ENCODE results near the gene TDRD15.
"Not testable (repeated sequence)": the region's sequence is repeated elsewhere in the genome, so short reads cannot be mapped to it uniquely, and the experiment has no call there.

The TDRD15 gene

DNA sequence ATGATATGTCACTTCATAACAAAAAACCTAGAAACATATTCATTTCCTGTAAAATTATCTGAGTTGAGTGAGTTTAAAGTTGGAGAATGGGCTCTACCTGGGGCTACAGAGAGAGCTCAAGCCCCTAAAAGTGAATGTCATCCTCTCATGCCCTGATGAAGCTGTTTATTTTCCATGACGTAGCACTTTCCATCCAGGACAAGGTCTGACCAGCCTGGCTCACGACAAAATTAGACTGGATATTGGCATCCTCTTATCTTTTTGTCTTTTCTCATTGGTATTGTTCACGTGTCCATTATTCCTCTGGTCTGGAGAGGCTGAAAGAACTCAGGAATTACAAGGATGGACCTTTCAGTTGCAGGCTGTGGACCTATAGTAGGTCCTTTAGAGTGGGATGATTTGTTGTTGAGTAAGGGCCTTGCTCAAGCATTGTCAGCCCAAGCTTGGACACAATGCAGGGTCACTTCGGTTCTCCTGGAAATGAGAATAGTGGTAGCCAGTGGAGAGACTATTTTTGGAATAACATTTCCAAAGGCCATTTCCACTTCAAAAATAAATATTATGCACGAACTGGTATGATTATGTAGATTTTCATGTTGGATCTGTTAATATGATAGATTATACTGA is 24.4 kb upstream of the TDRD15 start:
- no peak for DNase-seq (ENCODE audit: low read depth in 1 of 2, low spot score in 1 of 2)
- no peak overlapping the region for H3K27ac ChIP-seq (replicated peaks)
- H3K27me3 ChIP-seq (ENCODE audit: insufficient read depth, poor library complexity, severe bottlenecking), result no peaks in the 10 kb centered on the region
- H3K4me3 ChIP-seq (replicated peaks; ENCODE audit: insufficient read depth, low read length), result no peak overlapping the region
- TF ChIP-seq POLR2AphosphoS5 (IDR thresholded peaks at IDR 0.05; ENCODE audit: low read depth) (no peak), GABPA (IDR thresholded peaks at IDR 0.05; ENCODE audit: low read depth) (no peak), REST (IDR thresholded peaks at IDR 0.05; ENCODE audit: insufficient replicate concordance, low read depth) (no peak), SPI1 (IDR thresholded peaks at IDR 0.05; ENCODE audit: borderline replicate concordance, low read depth) (no peak)
- TF ChIP-seq, protein P1, sequence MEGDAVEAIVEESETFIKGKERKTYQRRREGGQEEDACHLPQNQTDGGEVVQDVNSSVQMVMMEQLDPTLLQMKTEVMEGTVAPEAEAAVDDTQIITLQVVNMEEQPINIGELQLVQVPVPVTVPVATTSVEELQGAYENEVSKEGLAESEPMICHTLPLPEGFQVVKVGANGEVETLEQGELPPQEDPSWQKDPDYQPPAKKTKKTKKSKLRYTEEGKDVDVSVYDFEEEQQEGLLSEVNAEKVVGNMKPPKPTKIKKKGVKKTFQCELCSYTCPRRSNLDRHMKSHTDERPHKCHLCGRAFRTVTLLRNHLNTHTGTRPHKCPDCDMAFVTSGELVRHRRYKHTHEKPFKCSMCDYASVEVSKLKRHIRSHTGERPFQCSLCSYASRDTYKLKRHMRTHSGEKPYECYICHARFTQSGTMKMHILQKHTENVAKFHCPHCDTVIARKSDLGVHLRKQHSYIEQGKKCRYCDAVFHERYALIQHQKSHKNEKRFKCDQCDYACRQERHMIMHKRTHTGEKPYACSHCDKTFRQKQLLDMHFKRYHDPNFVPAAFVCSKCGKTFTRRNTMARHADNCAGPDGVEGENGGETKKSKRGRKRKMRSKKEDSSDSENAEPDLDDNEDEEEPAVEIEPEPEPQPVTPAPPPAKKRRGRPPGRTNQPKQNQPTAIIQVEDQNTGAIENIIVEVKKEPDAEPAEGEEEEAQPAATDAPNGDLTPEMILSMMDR (IDR thresholded peaks at IDR 0.05; ENCODE audit: insufficient read depth, low read length), result no peak

GRCh38 chr2:21101514-21102155 is 22.1 kb upstream of the TDRD15 start:
- H3K4me3 ChIP-seq (replicated peaks; ENCODE audit: insufficient read depth, low read length); H3K27me3 ChIP-seq (ENCODE audit: insufficient read depth, poor library complexity, severe bottlenecking); DNase-seq (ENCODE audit: low read depth in 1 of 2, low spot score in 1 of 2): not testable (repeated sequence)

DNA sequence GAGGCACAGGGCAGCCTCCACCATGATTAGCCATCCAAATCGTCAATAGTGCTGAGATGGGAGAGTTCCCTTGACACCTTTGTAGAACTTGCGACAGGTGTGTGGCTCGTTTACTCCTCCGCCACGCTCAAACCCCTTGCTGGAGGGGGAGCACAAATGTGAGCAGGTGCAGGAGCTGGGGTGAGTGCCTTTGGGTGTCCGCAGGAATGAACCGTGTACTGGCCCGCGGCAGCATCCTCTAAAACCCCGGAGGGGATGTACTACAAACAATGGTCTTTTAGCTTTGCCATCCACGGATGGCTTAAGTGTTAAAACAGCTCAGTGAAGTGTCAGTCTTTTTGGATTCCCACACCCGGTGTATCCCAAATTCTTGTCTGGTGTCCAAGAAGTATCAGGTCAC is 21.4 kb upstream of the TDRD15 start:
- no peak overlapping the region for H3K4me3 ChIP-seq (replicated peaks; ENCODE audit: insufficient read depth, low read length)
- no peak overlapping the region for H3K27ac ChIP-seq (replicated peaks)
- H3K27me3 ChIP-seq (ENCODE audit: insufficient read depth, poor library complexity, severe bottlenecking), result no peaks in the 10 kb centered on the region
- TF ChIP-seq SPI1 (IDR thresholded peaks at IDR 0.05; ENCODE audit: borderline replicate concordance, low read depth), result no peak
- TF ChIP-seq REST (IDR thresholded peaks at IDR 0.05; ENCODE audit: insufficient replicate concordance, low read depth), result no peak
- TF ChIP-seq, protein P1 (IDR thresholded peaks at IDR 0.05; ENCODE audit: insufficient read depth, low read length), result no peak
- TF ChIP-seq POLR2AphosphoS5 (IDR thresholded peaks at IDR 0.05; ENCODE audit: low read depth), result no peak
- TF ChIP-seq GABPA (IDR thresholded peaks at IDR 0.05; ENCODE audit: low read depth), result no peak
- no peak for DNase-seq (ENCODE audit: low read depth in 1 of 2, low spot score in 1 of 2)

More at GRCh38 chr2:21101514-21102155, 22.1 kb upstream of the TDRD15 start:
- not testable (repeated sequence) for H3K27ac ChIP-seq (replicated peaks)

GRCh38 chr2:21103274-21103891 is 20.4 kb upstream of the TDRD15 start:
- no peak for DNase-seq (ENCODE audit: low read depth in 1 of 2, low spot score in 1 of 2)
- TF ChIP-seq REST (IDR thresholded peaks at IDR 0.05; ENCODE audit: insufficient replicate concordance, low read depth) (no peak), SPI1 (IDR thresholded peaks at IDR 0.05; ENCODE audit: borderline replicate concordance, low read depth) (no peak), GABPA (IDR thresholded peaks at IDR 0.05; ENCODE audit: low read depth) (no peak), POLR2AphosphoS5 (IDR thresholded peaks at IDR 0.05; ENCODE audit: low read depth) (no peak)
- TF ChIP-seq, protein P1 (IDR thresholded peaks at IDR 0.05; ENCODE audit: insufficient read depth, low read length), result no peak
- no peak overlapping the region for H3K27ac ChIP-seq (replicated peaks)
- H3K27me3 ChIP-seq (ENCODE audit: insufficient read depth, poor library complexity, severe bottlenecking), result no peaks in the 10 kb centered on the region
- no peak overlapping the region for H3K4me3 ChIP-seq (replicated peaks; ENCODE audit: insufficient read depth, low read length)

Data from HL-60 (cell line).